Heart left ventricle (tissue), 16 donors: ENCODE measurements around the gene NRDE2. TPM values are rescaled to one million over a fixed set of nuclear protein-coding genes. Genes with fewer than 3 reads are reported as not detected.

Source experiments
- ATAC-seq, 4 donors: fragments of 200-7000 bp; cut with Tn5 transposase; one replicate each; pipeline ENCODE4 v1.9.1; 2020 to 2022; ENCODE audit warnings: moderate library complexity in 4 of 4, mild to moderate bottlenecking in 3 of 4, moderate number of reproducible peaks in 1 of 4
- DNase-seq, 5 donors: peaks; one replicate each; pipeline ENCODE4 v3.0.0-alpha.2; 2020
- H3K27ac ChIP-seq, 12 donors: fragments of 200-600 bp; sonication (generic) in 4 of 12; one replicate each; pipeline versions ENCODE4 v1.5.0 to v1.8.0; 2016 to 2022; ENCODE audit warnings: mild to moderate bottlenecking in 2 of 12
- H3K27me3 ChIP-seq, 9 donors: fragments of 200-600 bp; sonication (generic) in 2 of 9; one replicate each; pipeline versions ENCODE4 v1.5.1 to v1.8.0; 2016 to 2022; ENCODE audit warnings: mild to moderate bottlenecking in 3 of 9
- H3K36me3 ChIP-seq, 9 donors: fragments of 200-600 bp; sonication (generic) in 2 of 9; one replicate each; pipeline versions ENCODE4 v1.5.0 to v1.8.0; 2018 to 2022; ENCODE audit warnings: mild to moderate bottlenecking in 2 of 9
- H3K4me1 ChIP-seq, 12 donors: fragments of 200-600 bp; sonication (generic) in 4 of 12; one replicate each; pipeline versions ENCODE4 v1.5.0 to v1.8.0; 2016 to 2022; ENCODE audit warnings: mild to moderate bottlenecking in 3 of 12
- H3K4me3 ChIP-seq, 12 donors: fragments of 200-600 bp; sonication (generic) in 4 of 12; one replicate each; pipeline versions ENCODE4 v1.5.0 to v1.8.0; 2017 to 2022; ENCODE audit warnings: mild to moderate bottlenecking in 9 of 12, moderate library complexity in 4 of 12
- H3K9me3 ChIP-seq, 12 donors: fragments of 200-600 bp; sonication (generic) in 4 of 12; one replicate each; pipeline versions ENCODE4 v1.5.0 to v1.8.0; 2016 to 2022; ENCODE audit warnings: mild to moderate bottlenecking in 1 of 12
- POLR2A ChIP-seq, 2 donors: fragments of 450-650 bp; IDR thresholded peaks; one replicate each; pipeline ENCODE4 v1.6.1; 2017; ENCODE audit warnings: antibody characterized with exemption in 2 of 2, mild to moderate bottlenecking in 2 of 2, moderate library complexity in 2 of 2
- WGBS, 4 donors: extraction: QIAGEN DNeasy Blood & Tissue Kit in 2 of 4; methylation state at CpG; one replicate each; pipeline versions ENCODE4 v1.1.5 to v1.1.7; 2013 to 2018; 5-methylcytosine and 5-hydroxymethylcytosine counted together
- intact Hi-C, 10 donors: fragments of 100-400 bp; cut with DNase I; formaldehyde crosslinking; loops; one replicate each; pipeline versions ENCODE4 v1.11.1 to v1.14.2; 2022
- polyA plus RNA-seq, 2 donors: library from polyadenylated mRNA; stranded (reverse); fragments of 200-250 nt; gene quantifications; one replicate each; pipeline ENCODE4 v1.2.3, GENCODE V29; 2013
- total RNA-seq, 9 donors: library from RNA; depleted of rRNA in 2 of 9; stranded (reverse); fragments of >200 nt in 2 of 9; fragmentation: NEBNext Ultra II Directional in 3 of 9; extraction: Animal tissue kit (Norgen Biotek cat#: 25700) in 3 of 9; gene quantifications; one replicate each; pipeline versions ENCODE4 v1.1.0 to v1.2.4, GENCODE V29; 2016 to 2023
- TF ChIP-seq, protein P1 (sequence below), 12 donors: fragments of 200-600 bp; sonication (generic) in 4 of 12; IDR thresholded peaks; one replicate each; pipeline versions ENCODE4 v1.5.0 to v1.8.0; 2018 to 2022; ENCODE audit warnings: antibody characterized with exemption in 12 of 12, mild to moderate bottlenecking in 5 of 12
- donor health status: ischemic (EF 13 %, LVEDD 7.1; RV severe dilation, severe dysfunction).
- donor health status: healthy with polysubstance abuse.
- donor health status: DM: no; HTN: yes; CAD: no.
- donor health status: DM: no; HTN: no; CAD: no.
- donor health status: ischemic (EF 25% LVEDD 6.9; RV normal size, moderate dysfunction).
- donor health status: ischemic (EF 25% LVEDD 5.7; RV mildly dilated, moderate dysfunction).
- donor health status: healthy.
- donor health status: DM: yes; HTN: yes; CAD: no.
- donor health status: ischemic (EF 35%, LVEDD 5.7; RV mildly dilated, moderate dysfunction).
- donor health status: nonischemic (EF 11% LVEDD 7.7; RV severe dilation, severe dysfunction).
- donor health status: DM: yes; HTN: yes; CAD: no.
- donor health status: PGD.
- donor health status: ischemic (EF 29% LVEDD 5.4; RV normal size, mild dysfunction).
- donor health status: nonischemic (EF 23%, LVEDD 6.1; RV moderate dilation, normal function).

Gene NRDE2
- total and polyA plus RNA-seq, 11 donors, result 5.2 to 15.4 (median 9.4) TPM

DNA sequence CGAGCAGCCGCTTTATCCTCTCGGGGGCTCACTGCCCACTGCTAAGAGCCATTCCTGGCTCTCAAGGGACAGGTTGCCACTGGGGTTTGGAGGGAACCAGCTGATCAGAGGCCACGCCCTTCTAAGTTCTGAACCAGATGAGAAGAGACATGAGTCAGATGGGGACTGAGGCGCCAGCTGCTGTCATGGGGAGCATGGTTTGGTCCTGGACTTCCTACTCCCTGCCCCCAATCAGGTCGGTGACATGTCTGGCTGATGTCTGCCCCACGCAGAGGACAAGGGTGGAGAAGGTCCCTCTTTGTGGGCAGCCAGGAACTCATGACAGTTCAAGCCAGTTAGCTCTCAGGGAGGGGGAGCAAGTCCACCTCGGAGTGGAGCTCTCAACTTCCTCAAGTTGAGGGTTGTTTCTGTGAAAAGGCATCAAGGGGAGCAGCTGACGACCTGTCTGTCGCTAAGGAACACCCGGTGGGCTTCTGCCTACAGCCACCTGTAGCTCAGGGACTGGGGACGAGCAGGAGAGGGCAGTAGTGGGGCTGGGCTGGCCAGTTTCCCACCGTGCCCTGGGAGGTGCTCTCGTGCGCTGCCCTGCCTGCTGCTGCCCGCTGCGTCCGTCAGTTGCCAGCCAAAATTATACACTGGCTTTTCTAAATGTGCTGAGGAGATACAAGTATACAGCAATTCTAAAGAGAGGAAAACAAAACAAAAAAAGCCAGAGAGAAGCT is 54.9 kb downstream of the NRDE2 start:
- ATAC-seq (no peak), DNase-seq (no peak)
- Histone ChIP-seq H3K4me1 (peaks cover 0 to 18% (median 9%) of the 10 kb centered on the region in 12 donors), H3K36me3 (peaks cover 0 to 78% (median 65%) of the 10 kb centered on the region in 9 donors), H3K27me3 (no peaks in the 10 kb centered on the region), H3K4me3 (no peak overlapping the region), H3K9me3 (no peaks in the 10 kb centered on the region), H3K27ac (no peak overlapping the region)
- 81 to 84% (median 83%) methylated on average over 17 to 18 of the region's 18 CpGs for WGBS, 4 donors
- no peak for TF ChIP-seq POLR2A (IDR thresholded peaks at IDR 0.05)
- TF ChIP-seq, protein P1, sequence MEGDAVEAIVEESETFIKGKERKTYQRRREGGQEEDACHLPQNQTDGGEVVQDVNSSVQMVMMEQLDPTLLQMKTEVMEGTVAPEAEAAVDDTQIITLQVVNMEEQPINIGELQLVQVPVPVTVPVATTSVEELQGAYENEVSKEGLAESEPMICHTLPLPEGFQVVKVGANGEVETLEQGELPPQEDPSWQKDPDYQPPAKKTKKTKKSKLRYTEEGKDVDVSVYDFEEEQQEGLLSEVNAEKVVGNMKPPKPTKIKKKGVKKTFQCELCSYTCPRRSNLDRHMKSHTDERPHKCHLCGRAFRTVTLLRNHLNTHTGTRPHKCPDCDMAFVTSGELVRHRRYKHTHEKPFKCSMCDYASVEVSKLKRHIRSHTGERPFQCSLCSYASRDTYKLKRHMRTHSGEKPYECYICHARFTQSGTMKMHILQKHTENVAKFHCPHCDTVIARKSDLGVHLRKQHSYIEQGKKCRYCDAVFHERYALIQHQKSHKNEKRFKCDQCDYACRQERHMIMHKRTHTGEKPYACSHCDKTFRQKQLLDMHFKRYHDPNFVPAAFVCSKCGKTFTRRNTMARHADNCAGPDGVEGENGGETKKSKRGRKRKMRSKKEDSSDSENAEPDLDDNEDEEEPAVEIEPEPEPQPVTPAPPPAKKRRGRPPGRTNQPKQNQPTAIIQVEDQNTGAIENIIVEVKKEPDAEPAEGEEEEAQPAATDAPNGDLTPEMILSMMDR (IDR thresholded peaks at IDR 0.05), result no peak
- intact Hi-C loops, result no loop called here

DNA sequence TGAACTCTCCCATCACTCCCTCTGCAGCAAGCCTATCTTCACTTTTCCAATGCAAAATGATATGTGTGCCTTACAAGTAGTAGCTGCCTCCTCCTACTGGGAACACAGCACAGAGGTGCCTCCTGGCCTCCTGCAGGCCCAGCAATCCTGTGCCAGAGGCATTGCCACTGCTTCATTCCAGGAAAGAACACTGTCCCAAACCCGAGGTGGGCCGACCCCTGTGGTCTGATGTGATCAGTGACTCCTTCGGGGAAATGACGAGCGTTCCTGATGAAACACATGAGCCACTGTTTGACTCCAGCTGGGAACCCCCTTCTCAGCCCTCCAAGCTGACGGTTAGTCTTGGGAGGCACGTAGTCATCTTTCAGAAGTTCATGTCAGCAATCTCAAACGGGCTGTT is 55.9 kb downstream of the NRDE2 start:
- Histone ChIP-seq H3K4me1 (peaks cover 0 to 18% (median 9%) of the 10 kb centered on the region in 12 donors), H3K9me3 (no peaks in the 10 kb centered on the region), H3K27ac (peak overlapping the region in 9 of 12 donors; percentile 12 to 78 (median 55)), H3K4me3 (no peak overlapping the region), H3K36me3 (peaks cover 2 to 79% (median 65%) of the 10 kb centered on the region in 9 donors), H3K27me3 (no peaks in the 10 kb centered on the region)
- TF ChIP-seq, protein P1 (IDR thresholded peaks at IDR 0.05), result no peak
- TF ChIP-seq POLR2A (IDR thresholded peaks at IDR 0.05), result no peak
- WGBS, 4 donors, result 83 to 89% (median 86%) methylated on average over 8 of the region's 8 CpGs
- intact Hi-C loops, result no loop called here
- ATAC-seq, result no peak
- no peak for DNase-seq

DNA sequence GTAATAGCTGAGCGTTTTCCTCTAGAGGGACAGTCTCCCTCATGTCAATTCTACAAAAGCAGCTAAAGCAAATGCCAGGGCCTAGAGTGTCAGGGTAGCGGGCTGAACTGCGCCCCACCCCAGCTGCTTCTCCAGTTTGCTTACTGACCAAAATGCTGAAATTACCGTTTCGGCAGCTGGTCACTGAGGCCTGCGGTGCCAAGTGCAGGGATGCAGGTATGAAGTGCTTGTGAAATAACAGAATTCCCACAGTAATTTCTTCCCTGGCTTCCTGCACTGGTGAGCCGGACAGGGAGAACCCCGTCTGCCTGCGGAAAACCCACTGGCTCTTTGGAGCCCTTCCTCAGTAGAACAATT is 56.3 kb downstream of the NRDE2 start:
- H3K4me3 ChIP-seq, result no peak overlapping the region
- peak overlapping the region in 9 of 12 donors; percentile 12 to 78 (median 55) for H3K27ac ChIP-seq
- peaks cover 2 to 79% (median 65%) of the 10 kb centered on the region in 9 donors for H3K36me3 ChIP-seq
- intact Hi-C loops, result no loop called here
- H3K4me1 ChIP-seq, result peaks cover 0 to 18% (median 9%) of the 10 kb centered on the region in 12 donors
- no peaks in the 10 kb centered on the region for H3K27me3 ChIP-seq
- WGBS, 4 donors, result 77 to 88% (median 79%) methylated on average over 9 of the region's 9 CpGs
- ATAC-seq (peak in 1 of 4 donors; percentile 16), DNase-seq (no peak)
- H3K9me3 ChIP-seq, result no peaks in the 10 kb centered on the region
- TF ChIP-seq POLR2A (IDR thresholded peaks at IDR 0.05), result no peak
- TF ChIP-seq, protein P1 (IDR thresholded peaks at IDR 0.05), result no peak

DNA sequence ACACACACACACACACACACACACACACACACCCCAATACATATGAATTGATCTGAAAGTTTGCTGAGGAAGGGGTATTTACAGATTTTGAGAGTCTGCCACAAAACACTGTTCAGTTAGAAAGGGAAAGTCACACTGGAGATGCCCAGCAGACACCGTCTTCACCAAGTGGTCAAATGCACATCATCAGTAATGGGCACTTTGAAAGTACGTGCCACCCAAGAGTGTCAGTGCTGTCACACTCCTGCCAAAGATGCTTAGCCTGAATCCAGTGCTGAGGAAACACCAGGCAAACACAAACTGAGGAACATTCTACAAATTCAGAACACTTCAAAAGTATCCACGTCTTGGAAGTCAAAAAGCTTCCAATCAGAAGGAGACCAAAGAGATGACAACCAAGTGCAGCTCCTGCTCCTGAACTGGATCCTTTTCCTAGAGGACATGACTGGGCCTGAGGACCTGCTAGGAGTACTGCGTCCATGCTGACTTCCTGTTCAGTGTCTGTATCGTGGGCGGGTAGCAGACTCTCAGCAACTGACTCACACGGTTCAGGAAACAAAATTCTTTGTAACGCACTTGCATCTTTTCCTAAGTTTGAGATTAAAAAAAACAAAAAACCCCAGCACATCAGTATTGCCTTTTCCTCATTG is 56.8 kb downstream of the NRDE2 start:
- TF ChIP-seq, protein P1 (IDR thresholded peaks at IDR 0.05), result no peak
- TF ChIP-seq POLR2A (IDR thresholded peaks at IDR 0.05), result no peak
- no peak overlapping the region for H3K4me3 ChIP-seq
- no peaks in the 10 kb centered on the region for H3K9me3 ChIP-seq
- H3K36me3 ChIP-seq, result peaks cover 2 to 79% (median 65%) of the 10 kb centered on the region in 9 donors
- H3K27ac ChIP-seq, result peak overlapping the region in 9 of 12 donors; percentile 12 to 78 (median 61)
- peaks cover 0 to 18% (median 9%) of the 10 kb centered on the region in 12 donors for H3K4me1 ChIP-seq
- WGBS, 4 donors, result 58 to 64% (median 59%) methylated on average over 8 of the region's 8 CpGs
- ATAC-seq, result peak in 3 of 4 donors; percentile 59 to 76 (median 75)
- intact Hi-C loops, result no loop called here
- H3K27me3 ChIP-seq, result no peaks in the 10 kb centered on the region
- DNase-seq, result peak in 1 of 5 donors; percentile 56
